Stimulated activated CD4-positive, alpha-beta T cell treated with anti-CD3 and anti-CD28 coated beads, Interleukin-4, amount 100 ng/mL, for 24 hours (primary cell): ENCODE measurements around the gene DIP2C.
"Not testable (repeated sequence)": the region's sequence is repeated elsewhere in the genome, so short reads cannot be mapped to it uniquely, and the experiment has no call there.

ENCODE experiments used
- DNase-seq: peaks from one replicate; pipeline ENCODE4 v3.0.0-alpha.2; 2020

The DIP2C gene

GRCh38 chr10:338171-339037, 351.1 kb downstream of the DIP2C start:
- no peak for DNase-seq

- no peak for DNase-seq
Observed at GRCh38 chr10:336247-336646, 353.2 kb downstream of the DIP2C start.

DNA sequence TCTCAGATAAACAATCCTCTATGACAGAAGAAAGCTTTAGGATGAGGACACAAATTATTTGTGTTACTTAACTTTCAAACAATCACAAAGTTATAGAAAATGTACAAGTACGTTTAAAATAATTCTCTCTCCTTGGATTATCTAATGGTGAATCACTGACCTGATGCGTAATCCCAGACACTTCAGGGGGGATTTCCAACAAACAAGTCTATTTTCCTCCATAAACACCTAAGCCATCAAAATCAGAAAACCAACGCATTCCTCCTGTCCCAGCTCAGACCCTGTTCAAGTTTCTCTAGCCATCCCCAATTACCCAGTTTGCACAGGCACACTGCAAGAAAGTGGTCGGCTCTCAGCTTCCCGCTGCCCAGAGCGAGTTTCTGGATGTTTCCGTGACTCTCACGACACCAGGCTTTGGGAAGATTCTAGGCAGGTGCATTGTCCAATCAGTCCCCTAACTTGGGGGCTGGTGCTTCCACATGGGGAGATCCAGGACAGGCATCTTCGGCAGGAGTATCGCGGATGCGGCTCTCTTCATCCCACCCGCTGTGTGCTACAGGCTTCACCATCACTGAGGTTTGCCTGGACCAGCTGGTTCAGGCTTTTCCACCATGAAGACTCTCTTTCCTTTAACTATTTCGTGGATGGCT, 354.2 kb downstream of the DIP2C start:
- no peak for DNase-seq

DNA sequence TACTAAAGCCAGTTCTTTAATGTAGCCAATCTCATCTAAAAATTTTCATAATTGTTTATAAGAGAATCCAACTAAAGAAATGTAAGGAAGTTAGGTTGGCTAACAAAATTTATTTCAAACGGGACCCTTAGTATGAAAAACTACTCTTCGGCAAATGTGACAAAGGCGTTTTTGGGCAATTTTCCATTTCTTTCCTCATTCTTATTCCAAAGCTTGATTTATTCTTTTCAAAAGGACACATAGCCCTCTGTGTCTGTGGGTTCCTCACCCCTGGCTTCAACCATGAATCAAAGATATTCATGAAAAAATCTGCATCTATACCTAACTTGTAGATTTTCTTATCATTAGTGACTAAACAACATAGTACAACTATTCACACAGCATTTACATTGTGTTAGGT, 358.3 kb downstream of the DIP2C start:
- no peak for DNase-seq

GRCh38 chr10:329361-330099, 359.9 kb downstream of the DIP2C start:
- DNase-seq = peak; percentile 33

GRCh38 chr10:327889-328852, 361.3 kb downstream of the DIP2C start:
- DNase-seq = no peak

- no peak for DNase-seq
Observed at GRCh38 chr10:326894-327635, 362.4 kb downstream of the DIP2C start.

- DNase-seq = no peak
Observed at GRCh38 chr10:326350-326749, 363.1 kb downstream of the DIP2C start.

DNA sequence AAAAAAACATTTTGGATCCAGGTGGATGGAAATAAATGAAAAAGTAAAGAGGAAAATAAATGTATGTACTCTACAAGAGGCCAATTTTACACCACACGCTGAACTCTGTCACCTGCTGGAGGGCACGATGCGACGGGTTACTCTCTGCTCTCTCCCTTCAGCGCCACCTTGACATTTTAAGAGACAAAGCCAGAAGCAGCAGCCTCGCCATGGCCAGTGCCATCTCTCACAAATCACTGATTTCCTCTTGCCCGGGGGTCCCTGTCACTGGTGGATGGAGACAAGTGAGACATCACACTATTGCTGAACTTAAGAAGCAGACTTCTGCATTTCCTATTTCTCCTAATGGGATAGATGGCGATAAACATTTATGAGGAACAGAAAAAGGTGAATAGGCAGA, 364.2 kb downstream of the DIP2C start:
- DNase-seq = no peak

GRCh38 chr10:324593-324992, 364.9 kb downstream of the DIP2C start:
- no peak for DNase-seq

GRCh38 chr10:323651-324293, 365.7 kb downstream of the DIP2C start:
- DNase-seq = peak; percentile 51

DNA sequence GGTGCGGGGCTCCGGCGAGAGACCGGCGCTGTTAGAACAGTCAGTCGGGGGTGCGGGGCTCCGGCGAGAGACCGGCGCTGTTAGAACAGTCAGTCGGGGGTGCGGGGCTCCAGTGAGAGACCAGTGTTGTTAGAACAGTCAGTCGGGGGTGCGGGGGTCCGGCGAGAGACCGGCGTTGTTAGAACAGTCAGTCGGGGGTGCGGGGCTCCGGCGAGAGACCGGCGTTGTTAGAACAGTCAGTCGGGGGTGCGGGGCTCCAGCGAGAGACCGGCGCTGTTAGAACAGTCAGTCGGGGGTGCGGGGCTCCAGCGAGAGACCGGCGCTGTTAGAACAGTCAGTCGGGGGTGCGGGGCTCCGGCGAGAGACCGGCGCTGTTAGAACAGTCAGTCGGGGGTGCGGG, 366.4 kb downstream of the DIP2C start:
- not testable (repeated sequence) for DNase-seq

DNA sequence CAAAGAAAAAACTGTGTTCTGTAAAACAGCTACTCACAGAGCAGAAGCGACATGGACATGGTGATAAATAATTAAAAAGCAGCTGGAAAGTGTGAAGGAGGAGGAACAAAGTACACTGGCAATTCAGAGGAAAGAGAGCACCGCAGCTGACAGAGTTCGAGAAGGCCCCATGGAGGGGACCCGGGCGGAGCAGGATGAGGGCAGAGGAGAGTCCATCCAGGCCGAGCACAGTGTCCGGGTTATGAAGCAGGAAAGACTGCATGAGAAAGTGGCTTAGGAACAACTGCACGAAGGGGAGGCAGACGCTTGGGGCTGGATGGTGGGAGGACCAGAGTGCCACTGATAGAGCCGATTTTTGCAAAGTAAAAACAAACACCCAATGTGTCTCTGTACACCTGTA, 368.7 kb downstream of the DIP2C start:
- no peak for DNase-seq

DNA sequence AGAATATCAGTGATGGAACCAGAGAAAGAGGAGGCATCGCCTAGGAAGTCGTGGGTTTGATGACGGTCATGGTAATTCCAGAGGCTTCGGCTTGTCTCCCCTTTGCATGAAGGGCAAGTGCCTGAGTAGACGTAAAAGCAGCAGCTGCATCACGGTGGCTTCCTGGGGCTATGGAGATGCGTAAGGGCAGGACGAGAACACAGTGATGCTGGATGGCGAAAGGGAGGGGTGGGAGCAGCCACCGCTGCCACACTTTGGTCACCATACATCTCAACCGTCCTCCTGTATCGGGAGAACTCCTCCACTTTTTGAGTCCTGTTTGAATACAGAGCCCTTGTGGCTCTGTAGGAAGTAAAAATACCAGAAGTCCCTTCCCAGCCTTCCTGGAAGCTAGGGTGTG, 371.5 kb downstream of the DIP2C start:
- DNase-seq = no peak

DNA sequence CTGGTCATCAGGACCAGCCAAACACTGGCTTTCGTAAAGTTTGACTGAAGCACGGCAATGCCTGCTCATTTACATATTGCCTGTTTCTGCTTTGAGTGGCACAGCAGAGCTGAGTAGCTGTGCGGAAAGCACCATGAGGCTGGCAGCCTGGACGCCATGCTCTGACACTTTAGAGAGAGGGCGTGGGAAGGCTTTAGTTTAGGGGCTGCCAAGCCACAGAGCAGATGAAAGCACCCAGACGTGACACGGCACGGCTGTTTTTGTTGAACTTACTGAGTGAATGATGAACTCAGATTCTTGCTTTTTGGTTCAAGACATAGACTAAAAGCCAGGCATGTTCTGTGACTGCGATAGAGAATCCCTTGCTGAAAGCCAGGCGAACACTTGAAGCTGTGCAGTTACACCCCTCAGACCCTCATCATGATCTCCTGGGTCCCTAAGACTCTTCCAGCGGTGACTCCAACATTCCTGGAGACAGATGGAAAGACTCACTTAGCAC, 372.1 kb downstream of the DIP2C start:
- DNase-seq = peak; percentile 18

DNA sequence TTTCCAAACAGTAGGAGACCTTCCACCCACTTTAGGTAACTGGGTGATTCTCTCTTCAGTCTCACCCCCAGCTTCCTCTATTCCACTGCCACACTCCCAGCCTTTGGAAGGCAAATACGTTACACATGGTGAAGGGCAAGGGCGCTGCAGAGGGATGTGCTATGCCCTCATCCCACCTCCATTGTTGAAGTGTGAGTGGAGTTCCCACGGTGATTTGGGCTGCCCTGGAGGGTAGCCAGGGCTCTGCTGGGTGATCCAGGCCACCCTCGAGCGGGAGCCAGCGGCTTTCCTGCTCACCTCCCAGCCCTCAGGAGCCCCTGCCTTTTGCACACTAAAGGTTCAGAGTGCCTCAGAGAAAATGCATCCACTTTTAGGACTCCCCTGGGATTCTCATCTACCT, 373.1 kb downstream of the DIP2C start:
- no peak for DNase-seq

DNA sequence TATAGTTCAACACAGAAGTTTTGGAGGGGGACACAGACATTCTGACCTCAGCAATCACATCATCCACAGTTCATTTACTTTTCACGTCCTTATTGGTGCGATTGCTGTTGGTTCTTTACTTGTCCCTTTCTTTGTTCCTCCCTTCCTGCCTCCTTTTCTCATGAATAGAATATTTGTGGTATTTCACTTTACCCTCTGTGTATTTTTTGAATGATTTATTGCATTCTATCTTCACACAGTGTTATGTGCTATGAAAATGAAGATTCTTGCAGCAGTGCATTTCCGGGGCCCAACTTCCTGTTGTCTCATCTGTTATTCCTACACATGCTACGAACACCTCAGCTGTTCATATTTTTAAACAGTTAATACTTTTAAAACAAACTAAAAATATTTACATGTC, 374.6 kb downstream of the DIP2C start:
- no peak for DNase-seq

- DNase-seq = no peak
Observed at GRCh38 chr10:314381-314780, 375.1 kb downstream of the DIP2C start.

DNA sequence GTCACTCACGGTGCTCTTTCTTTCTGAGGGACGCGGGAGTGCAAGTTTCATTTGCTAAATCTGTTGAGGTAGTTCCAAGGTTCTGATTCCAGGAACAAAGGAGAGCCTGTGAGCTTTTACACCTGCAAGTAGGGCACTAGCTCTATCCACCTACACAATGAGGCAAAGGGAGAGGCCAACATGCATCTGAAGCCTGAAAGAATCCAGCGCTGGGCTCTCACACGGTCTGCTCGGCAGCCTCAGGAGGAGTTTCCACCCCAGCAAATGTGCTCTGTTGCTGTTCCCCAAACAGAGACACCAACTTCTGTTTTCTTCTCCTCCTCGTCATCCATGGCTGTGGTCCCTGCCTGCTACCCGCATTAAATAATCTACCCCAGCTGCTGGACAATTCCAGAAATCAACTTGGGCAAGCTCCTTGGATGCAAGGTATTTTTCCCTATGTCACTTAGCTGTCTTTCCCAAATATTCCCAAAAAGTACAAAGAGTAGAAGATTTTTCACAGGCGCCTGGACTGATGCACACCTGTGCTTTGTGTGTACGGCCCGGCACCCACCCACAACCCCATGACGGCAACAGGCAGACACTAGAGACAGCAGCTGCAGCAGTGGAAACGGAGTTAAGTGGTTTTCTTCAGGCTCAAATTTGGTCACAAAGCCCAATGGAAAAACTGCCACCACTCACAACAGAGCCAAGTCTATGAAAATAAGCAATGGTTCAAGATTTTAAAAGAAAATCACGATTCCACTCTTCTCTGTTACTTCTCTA, 377.4 kb downstream of the DIP2C start:
- DNase-seq = no peak

GRCh38 chr10:310976-311639, 378.4 kb downstream of the DIP2C start:
- DNase-seq = no peak
